NOMO-1 treated with dmso at 0.1 percent for 144 hours (cell line): Measurements from ENCODE around the gene SRRM3.
"Not testable (repeated sequence)": the region's sequence is repeated elsewhere in the genome, so short reads cannot be mapped to it uniquely, and the experiment has no call there.

Source experiments
- DNase-seq: peaks from one replicate; lab custom pipeline; 2025; ENCODE audit not compliant: unreplicated experiment; lab: John Stamatoyannopoulos, UW

The SRRM3 gene

GRCh38 chr7:76310102-76310957 is 108.6 kb downstream of the SRRM3 start:
- DNase-seq = no peak

- not testable (repeated sequence) for DNase-seq
Observed at GRCh38 chr7:76311838-76312237, 110.1 kb downstream of the SRRM3 start.

- DNase-seq = peak; percentile 99
Observed at GRCh38 chr7:76314042-76314721, 112.5 kb downstream of the SRRM3 start.

GRCh38 chr7:76314740-76315139 is 113.0 kb downstream of the SRRM3 start:
- not testable (repeated sequence) for DNase-seq

- no peak for DNase-seq
Observed at GRCh38 chr7:76315364-76315763, 113.7 kb downstream of the SRRM3 start.

GRCh38 chr7:76316984-76317781 is 115.5 kb downstream of the SRRM3 start:
- DNase-seq = no peak

GRCh38 chr7:76317782-76318487 is 116.2 kb downstream of the SRRM3 start:
- DNase-seq = peak; percentile 100

GRCh38 chr7:76318488-76319353 is 117.0 kb downstream of the SRRM3 start:
- peak; percentile 90 for DNase-seq

- no peak for DNase-seq
Observed at GRCh38 chr7:76325092-76325491, 123.4 kb downstream of the SRRM3 start.

GRCh38 chr7:76325811-76326210 is 124.1 kb downstream of the SRRM3 start:
- DNase-seq = no peak

- DNase-seq = no peak
Observed at GRCh38 chr7:76326646-76327233, 125.0 kb downstream of the SRRM3 start.

GRCh38 chr7:76327610-76328009 is 125.9 kb downstream of the SRRM3 start:
- DNase-seq = no peak

- DNase-seq = no peak
Observed at GRCh38 chr7:76328389-76328788, 126.7 kb downstream of the SRRM3 start.

GRCh38 chr7:76329479-76329878 is 127.8 kb downstream of the SRRM3 start:
- DNase-seq = no peak

- no peak for DNase-seq
Observed at GRCh38 chr7:76330261-76330660, 128.6 kb downstream of the SRRM3 start.

- no peak for DNase-seq
Observed at GRCh38 chr7:76330673-76331072, 129.0 kb downstream of the SRRM3 start.

GRCh38 chr7:76332078-76332477 is 130.4 kb downstream of the SRRM3 start:
- DNase-seq = no peak

- DNase-seq = no peak
Observed at GRCh38 chr7:76333511-76334101, 131.9 kb downstream of the SRRM3 start.

GRCh38 chr7:76334320-76334967 is 132.7 kb downstream of the SRRM3 start:
- no peak for DNase-seq
